Spleen (tissue), 11 donors: ENCODE results near the gene THUMPD3. TPM values are rescaled to one million over a fixed set of nuclear protein-coding genes. Genes with fewer than 3 reads are reported as not detected.

Source experiments
- DNase-seq: peaks from one replicate; pipeline ENCODE4 v3.0.0-alpha.2; 2020
- H3K27ac ChIP-seq, 8 donors: fragments of 200-600 bp; sonication (generic) in 7 of 8; 1 replicate in 4 of 8; 2 replicates in 4 of 8; pipeline versions ENCODE4 v1.5.0 to v1.8.0; 2016 to 2021; ENCODE audit warnings: inconsistent platforms in 4 of 8, mild to moderate bottlenecking in 4 of 8, moderate library complexity in 1 of 8
- H3K27me3 ChIP-seq, 7 donors: fragments of 200-600 bp; sonication (generic) in 6 of 7; replicated peaks in 1 of 7; 1 replicate in 4 of 7; 2 replicates in 3 of 7; pipeline versions ENCODE4 v1.5.0 to v1.8.0; 2016 to 2021; ENCODE audit warnings: inconsistent platforms in 3 of 7, mild to moderate bottlenecking in 1 of 7
- H3K36me3 ChIP-seq, 6 donors: fragments of 200-600 bp; sonication (generic) in 5 of 6; 1 replicate in 4 of 6; 2 replicates in 2 of 6; pipeline versions ENCODE4 v1.5.0 to v1.8.0; 2016 to 2021; ENCODE audit warnings: inconsistent platforms in 2 of 6
- H3K4me1 ChIP-seq, 6 donors: fragments of 200-600 bp; sonication (generic) in 5 of 6; 1 replicate in 3 of 6; 2 replicates in 3 of 6; pipeline versions ENCODE4 v1.5.0 to v1.8.0; 2016 to 2021; ENCODE audit warnings: inconsistent platforms in 3 of 6
- H3K4me3 ChIP-seq, 8 donors: fragments of 200-600 bp; sonication (generic) in 7 of 8; 1 replicate in 4 of 8; 2 replicates in 4 of 8; pipeline versions ENCODE4 v1.5.0 to v1.8.0; 2016 to 2021; ENCODE audit warnings: inconsistent platforms in 4 of 8, mild to moderate bottlenecking in 4 of 8, moderate library complexity in 2 of 8
- H3K9me3 ChIP-seq, 8 donors: fragments of 200-600 bp; sonication (generic) in 7 of 8; 1 replicate in 4 of 8; 2 replicates in 4 of 8; pipeline versions ENCODE4 v1.5.0 to v1.8.0; 2016 to 2021; ENCODE audit warnings: inconsistent platforms in 4 of 8
- POLR2A ChIP-seq, 3 donors: fragments of 450-650 bp; IDR thresholded peaks; one replicate each; pipeline ENCODE4 v1.5.1; 2017; ENCODE audit warnings: antibody characterized with exemption in 3 of 3, mild to moderate bottlenecking in 1 of 3
- POLR2AphosphoS5 ChIP-seq, 3 donors: sonication (generic); formaldehyde crosslinking; IDR thresholded peaks; one replicate each; pipeline ENCODE4 v1.5.1; 2017; ENCODE audit warnings: antibody characterized with exemption in 3 of 3
- WGBS, 5 donors: extraction: QIAGEN DNeasy Blood & Tissue Kit in 3 of 5; methylation state at CpG; one replicate each; pipeline versions ENCODE4 v1.1.5 to v1.1.7; 2013 to 2018; 5-methylcytosine and 5-hydroxymethylcytosine counted together
- intact Hi-C: fragments of 100-400 bp; cut with DNase I; formaldehyde crosslinking; loops from one replicate; pipeline ENCODE4 v1.15.0; 2023; ENCODE audit warnings: low total_unique reads
- polyA plus RNA-seq, 3 donors: library from polyadenylated mRNA; stranded (reverse); fragments of 200-250 nt; gene quantifications; one replicate each; pipeline ENCODE4 v1.2.1, GENCODE V29; 2013
- total RNA-seq, 7 donors: library from RNA; depleted of rRNA in 3 of 7; stranded (reverse); fragments of >200 nt in 3 of 7; fragmentation: NEBNext Ultra II Directional in 4 of 7; extraction: Animal tissue kit (Norgen Biotek cat#: 25700) in 4 of 7; gene quantifications; one replicate each; pipeline versions ENCODE4 v1.1.0 to v1.2.1, GENCODE V29; 2016 to 2021
- TF ChIP-seq, protein P1 (sequence below), 11 experiments: fragments of 200-600 bp in 7 of 11; fragments of 450-650 bp in 4 of 11; sonication (generic) in 4 of 11; IDR thresholded peaks in 8 of 11; conservative IDR thresholded peaks in 3 of 11; 1 replicate in 7 of 11; 2 replicates in 4 of 11; pipeline versions ENCODE4 v1.4.0 to v1.8.0; 2016 to 2021; ENCODE audit warnings: antibody characterized with exemption in 11 of 11, inconsistent platforms in 4 of 11, mild to moderate bottlenecking in 1 of 11
- donor health status: healthy with polysubstance abuse.
- donor health status: DM: no; HTN: no; CAD: no; lungs with moderate emphysema.
- donor health status: DM: no; HTN: no; CAD: no.
- donor health status: Bipolar disorder and iron deficiency.
- donor health status: healthy.
- donor health status: DM: no; HTN: no; CAD: no.
- donor health status: DM: yes; HTN: yes; CAD: no.

Gene THUMPD3
- total and polyA plus RNA-seq, 10 donors = 16.3 to 36.8 (median 23.8) TPM

- no peak for DNase-seq
- Histone ChIP-seq H3K9me3 (no peaks in the 10 kb centered on the region), H3K27ac (peak overlapping the region in 3 of 8 donors; percentile 31 to 59 (median 48)), H3K27me3 (no peaks in the 10 kb centered on the region), H3K36me3 (peaks cover 5 to 82% (median 58%) of the 10 kb centered on the region in 6 donors), H3K4me1 (peaks cover 35 to 82% (median 55%) of the 10 kb centered on the region in 6 donors), H3K4me3 (no peak overlapping the region)
- intact Hi-C loops = no loop called here
- 20 to 39% (median 24%) methylated on average over 1 of the region's 1 CpG for WGBS, 5 donors
- TF ChIP-seq POLR2A (IDR thresholded peaks at IDR 0.05) (no peak), POLR2AphosphoS5 (IDR thresholded peaks at IDR 0.05) (no peak)
- TF ChIP-seq, protein P1, sequence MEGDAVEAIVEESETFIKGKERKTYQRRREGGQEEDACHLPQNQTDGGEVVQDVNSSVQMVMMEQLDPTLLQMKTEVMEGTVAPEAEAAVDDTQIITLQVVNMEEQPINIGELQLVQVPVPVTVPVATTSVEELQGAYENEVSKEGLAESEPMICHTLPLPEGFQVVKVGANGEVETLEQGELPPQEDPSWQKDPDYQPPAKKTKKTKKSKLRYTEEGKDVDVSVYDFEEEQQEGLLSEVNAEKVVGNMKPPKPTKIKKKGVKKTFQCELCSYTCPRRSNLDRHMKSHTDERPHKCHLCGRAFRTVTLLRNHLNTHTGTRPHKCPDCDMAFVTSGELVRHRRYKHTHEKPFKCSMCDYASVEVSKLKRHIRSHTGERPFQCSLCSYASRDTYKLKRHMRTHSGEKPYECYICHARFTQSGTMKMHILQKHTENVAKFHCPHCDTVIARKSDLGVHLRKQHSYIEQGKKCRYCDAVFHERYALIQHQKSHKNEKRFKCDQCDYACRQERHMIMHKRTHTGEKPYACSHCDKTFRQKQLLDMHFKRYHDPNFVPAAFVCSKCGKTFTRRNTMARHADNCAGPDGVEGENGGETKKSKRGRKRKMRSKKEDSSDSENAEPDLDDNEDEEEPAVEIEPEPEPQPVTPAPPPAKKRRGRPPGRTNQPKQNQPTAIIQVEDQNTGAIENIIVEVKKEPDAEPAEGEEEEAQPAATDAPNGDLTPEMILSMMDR (IDR thresholded peaks at IDR 0.05 in 8 of 11, conservative IDR thresholded peaks at IDR 0.05 in 3 of 11) = no peak
These were observed 29.2 kb downstream of the THUMPD3 start for GRCh38 chr3:9392041-9392440.

DNA sequence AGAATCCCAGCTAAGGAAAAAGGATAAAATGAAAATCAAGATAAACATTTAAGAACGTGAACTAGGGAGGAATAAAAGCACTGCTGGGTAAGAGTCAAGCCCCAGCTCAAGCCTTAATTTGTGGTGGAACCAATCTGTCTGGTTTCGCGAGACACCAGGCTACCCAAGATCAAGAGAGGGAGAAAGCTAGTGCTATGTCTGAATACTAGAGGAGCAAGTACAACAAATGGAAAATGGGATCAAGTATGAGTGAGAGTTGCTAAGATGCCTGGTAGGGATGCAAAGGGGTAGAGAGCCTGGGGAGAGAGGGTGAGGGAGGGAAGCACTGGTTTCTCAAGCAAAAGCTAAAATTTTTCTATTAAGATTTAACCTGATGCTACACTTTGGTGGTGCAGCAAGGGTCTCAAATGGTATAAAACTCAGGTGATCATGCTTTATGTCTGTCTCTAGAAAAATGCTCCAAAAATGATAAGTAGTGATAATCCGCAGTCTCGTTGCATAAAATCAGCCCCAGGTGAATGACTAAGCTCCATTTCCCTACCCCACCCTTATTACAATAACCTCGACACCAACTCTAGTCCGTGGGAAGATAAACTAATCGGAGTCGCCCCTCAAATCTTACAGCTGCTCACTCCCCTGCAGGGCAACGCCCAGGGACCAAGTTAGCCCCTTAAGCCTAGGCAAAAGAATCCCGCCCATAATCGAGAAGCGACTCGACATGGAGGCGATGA is 32.9 kb downstream of the THUMPD3 start:
- 10 to 13% (median 11%) methylated on average over 11 to 15 of the region's 15 CpGs for WGBS, 5 donors
- Histone ChIP-seq H3K9me3 (no peaks in the 10 kb centered on the region), H3K27me3 (no peaks in the 10 kb centered on the region), H3K4me3 (peak overlapping the region; percentile 56 to 81 (median 70)), H3K36me3 (peaks cover 1 to 45% (median 22%) of the 10 kb centered on the region in 6 donors), H3K4me1 (peaks cover 52 to 80% (median 77%) of the 10 kb centered on the region in 6 donors), H3K27ac (peak overlapping the region; percentile 96 to 99 (median 99))
- TF ChIP-seq POLR2A (IDR thresholded peaks at IDR 0.05) (no peak), POLR2AphosphoS5 (IDR thresholded peaks at IDR 0.05) (peak in 1 of 3 donors; percentile 52)
- TF ChIP-seq, protein P1 (IDR thresholded peaks at IDR 0.05 in 8 of 11, conservative IDR thresholded peaks at IDR 0.05 in 3 of 11) = no peak
- intact Hi-C loops = no loop called here
- DNase-seq = no peak

- Histone ChIP-seq H3K36me3 (peaks cover 0 to 40% (median 16%) of the 10 kb centered on the region in 6 donors), H3K4me3 (peak overlapping the region; percentile 56 to 81 (median 70)), H3K4me1 (peaks cover 56 to 81% (median 77%) of the 10 kb centered on the region in 6 donors), H3K9me3 (no peaks in the 10 kb centered on the region), H3K27ac (peak overlapping the region; percentile 96 to 99 (median 99)), H3K27me3 (no peaks in the 10 kb centered on the region)
- WGBS, 5 donors = 0 to 2% (median 0%) methylated on average over 7 to 25 of the region's 25 CpGs
- intact Hi-C loops = no loop called here
- DNase-seq = no peak
- TF ChIP-seq, protein P1 (IDR thresholded peaks at IDR 0.05 in 8 of 11, conservative IDR thresholded peaks at IDR 0.05 in 3 of 11) = no peak
- TF ChIP-seq POLR2AphosphoS5 (IDR thresholded peaks at IDR 0.05) (no peak), POLR2A (IDR thresholded peaks at IDR 0.05) (no peak)
These were observed 33.4 kb downstream of the THUMPD3 start for GRCh38 chr3:9396301-9396631.

DNA sequence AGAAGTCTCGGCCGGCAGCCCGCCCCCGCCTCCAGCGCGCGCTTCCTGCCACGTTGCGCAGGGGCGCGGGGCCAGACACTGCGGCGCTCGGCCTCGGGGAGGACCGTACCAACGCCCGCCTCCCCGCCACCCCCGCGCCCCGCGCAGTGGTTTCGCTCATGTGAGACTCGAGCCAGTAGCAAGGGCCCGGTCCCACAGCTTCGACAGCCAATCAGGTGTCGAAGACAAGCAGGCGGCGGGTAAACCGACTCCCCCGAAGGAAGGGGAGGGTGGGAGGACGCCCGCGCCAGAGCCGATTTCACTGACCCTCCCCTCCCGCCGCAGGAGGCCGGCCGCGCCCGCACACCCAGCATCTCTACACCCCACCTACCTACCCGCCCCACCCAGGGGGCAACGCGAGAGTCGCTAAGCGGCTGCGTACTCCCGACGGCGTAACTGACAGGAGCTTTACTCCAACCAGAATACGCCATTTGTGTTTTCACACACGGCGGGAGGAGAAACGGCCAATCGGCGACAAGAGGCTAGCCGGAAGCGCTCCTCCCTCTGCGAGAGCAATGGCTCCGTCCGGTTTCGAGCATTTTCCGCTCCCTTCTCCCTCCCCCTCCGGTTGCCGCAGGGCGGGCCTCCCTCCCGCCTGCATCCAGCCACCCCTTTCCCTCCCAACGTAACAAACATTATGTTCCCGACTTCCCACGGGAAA is 33.9 kb downstream of the THUMPD3 start:
- peak; percentile 57 to 86 (median 70) for TF ChIP-seq POLR2AphosphoS5 (IDR thresholded peaks at IDR 0.05)
- TF ChIP-seq, protein P1 (IDR thresholded peaks at IDR 0.05 in 8 of 11, conservative IDR thresholded peaks at IDR 0.05 in 3 of 11) = peak in 4 of 11 experiments; percentile 4 to 33 (median 17)
- peak in 1 of 3 donors; percentile 37 for TF ChIP-seq POLR2A (IDR thresholded peaks at IDR 0.05)
- intact Hi-C loops = no loop called here
- peak overlapping the region; percentile 96 to 99 (median 99) for H3K27ac ChIP-seq
- H3K27me3 ChIP-seq = no peaks in the 10 kb centered on the region
- H3K9me3 ChIP-seq = no peaks in the 10 kb centered on the region
- peaks cover 0 to 35% (median 13%) of the 10 kb centered on the region in 6 donors for H3K36me3 ChIP-seq
- H3K4me3 ChIP-seq = peak overlapping the region; percentile 56 to 81 (median 70)
- 0 to 1% (median 1%) methylated on average over 26 to 71 of the region's 71 CpGs for WGBS, 5 donors
- H3K4me1 ChIP-seq = peaks cover 60 to 81% (median 77%) of the 10 kb centered on the region in 6 donors
- peak; percentile 100 for DNase-seq
